ENCODE measurements around the gene LAMB4.

The LAMB4 gene

DNA sequence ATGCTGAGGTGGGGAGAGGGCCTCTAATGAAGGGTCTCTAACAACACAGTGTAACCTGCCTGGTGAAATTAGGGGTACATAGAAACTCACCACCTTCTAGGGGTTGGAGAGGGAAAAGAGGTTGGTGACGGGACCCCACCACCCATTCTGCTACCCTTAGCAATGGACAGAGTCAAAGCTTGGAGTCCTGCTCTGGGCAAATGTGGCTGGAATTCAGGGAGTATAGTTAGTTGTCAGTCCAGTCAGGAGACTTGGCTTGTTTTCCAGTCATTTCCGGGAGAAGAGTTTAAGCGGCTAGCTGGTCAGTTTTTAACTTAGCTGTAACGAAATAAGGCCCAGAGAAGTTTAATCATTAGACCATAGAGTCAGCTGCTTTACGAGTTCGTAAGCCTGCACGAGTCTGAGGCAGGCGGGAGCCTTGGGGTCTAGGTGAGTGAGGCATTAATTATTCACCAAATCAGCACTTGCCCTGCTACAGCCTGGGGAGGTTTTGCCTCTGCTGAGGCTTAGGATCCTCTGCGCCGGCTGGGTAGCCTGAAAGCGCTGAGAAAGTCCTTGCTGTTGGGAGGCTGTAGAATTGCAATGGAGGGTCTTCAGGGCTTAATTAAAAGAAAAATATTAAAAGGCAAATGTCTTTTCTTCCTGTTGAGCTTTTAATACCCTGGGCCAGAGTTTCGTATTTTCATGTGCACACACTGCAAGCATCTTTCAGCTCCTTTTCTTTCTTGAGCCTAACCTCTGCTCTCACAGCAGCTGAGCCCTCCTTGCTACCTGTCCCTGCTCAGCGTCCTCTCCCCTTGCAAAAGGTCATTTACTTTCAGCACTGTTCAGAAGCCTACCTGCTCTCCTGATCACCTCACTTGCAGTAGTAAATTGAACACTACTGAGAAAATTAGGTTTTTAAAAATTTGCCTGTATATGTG, 125.7 kb downstream of the LAMB4 start:
- no peak overlapping the region for H3K4me3 ChIP-seq (ENCODE audit: low read depth, low read length)
- TF ChIP-seq POLR2A (IDR thresholded peaks at IDR 0.05; ENCODE audit: extremely low read depth, insufficient read length) (no peak), MYC (IDR thresholded peaks at IDR 0.05; ENCODE audit: low read depth, low read length) (no peak)
- TF ChIP-seq, protein P1, sequence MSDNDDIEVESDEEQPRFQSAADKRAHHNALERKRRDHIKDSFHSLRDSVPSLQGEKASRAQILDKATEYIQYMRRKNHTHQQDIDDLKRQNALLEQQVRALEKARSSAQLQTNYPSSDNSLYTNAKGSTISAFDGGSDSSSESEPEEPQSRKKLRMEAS (IDR thresholded peaks at IDR 0.05; ENCODE audit: low read depth, low read length), result no peak
- TF ChIP-seq, protein P2, sequence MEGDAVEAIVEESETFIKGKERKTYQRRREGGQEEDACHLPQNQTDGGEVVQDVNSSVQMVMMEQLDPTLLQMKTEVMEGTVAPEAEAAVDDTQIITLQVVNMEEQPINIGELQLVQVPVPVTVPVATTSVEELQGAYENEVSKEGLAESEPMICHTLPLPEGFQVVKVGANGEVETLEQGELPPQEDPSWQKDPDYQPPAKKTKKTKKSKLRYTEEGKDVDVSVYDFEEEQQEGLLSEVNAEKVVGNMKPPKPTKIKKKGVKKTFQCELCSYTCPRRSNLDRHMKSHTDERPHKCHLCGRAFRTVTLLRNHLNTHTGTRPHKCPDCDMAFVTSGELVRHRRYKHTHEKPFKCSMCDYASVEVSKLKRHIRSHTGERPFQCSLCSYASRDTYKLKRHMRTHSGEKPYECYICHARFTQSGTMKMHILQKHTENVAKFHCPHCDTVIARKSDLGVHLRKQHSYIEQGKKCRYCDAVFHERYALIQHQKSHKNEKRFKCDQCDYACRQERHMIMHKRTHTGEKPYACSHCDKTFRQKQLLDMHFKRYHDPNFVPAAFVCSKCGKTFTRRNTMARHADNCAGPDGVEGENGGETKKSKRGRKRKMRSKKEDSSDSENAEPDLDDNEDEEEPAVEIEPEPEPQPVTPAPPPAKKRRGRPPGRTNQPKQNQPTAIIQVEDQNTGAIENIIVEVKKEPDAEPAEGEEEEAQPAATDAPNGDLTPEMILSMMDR (IDR thresholded peaks at IDR 0.05; ENCODE audit: low read depth, low read length), result no peak
- no peak for DNase-seq (ENCODE audit: low read depth)

DNA sequence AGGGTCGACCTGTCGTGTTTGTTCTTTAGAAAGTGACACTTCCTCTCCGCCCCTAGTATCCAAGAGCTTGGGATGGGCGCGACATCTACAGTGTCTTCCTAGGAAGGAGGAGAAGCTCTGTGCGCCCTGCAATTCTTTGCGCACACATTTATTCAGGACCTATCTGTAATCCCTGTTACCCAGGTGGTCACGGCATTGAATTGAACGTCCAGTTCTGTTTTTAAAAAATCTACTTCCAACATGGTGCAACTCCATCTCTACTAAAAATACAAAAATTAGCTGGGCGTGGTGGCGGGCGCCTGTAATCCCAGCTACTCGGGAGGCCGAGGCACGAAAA, 126.6 kb downstream of the LAMB4 start:
- no peak for DNase-seq (ENCODE audit: low read depth)
- no peak overlapping the region for H3K4me3 ChIP-seq (ENCODE audit: low read depth, low read length)
- TF ChIP-seq, protein P1 (IDR thresholded peaks at IDR 0.05; ENCODE audit: low read depth, low read length), result no peak
- TF ChIP-seq, protein P2 (IDR thresholded peaks at IDR 0.05; ENCODE audit: low read depth, low read length), result no peak
- no peak for TF ChIP-seq MYC (IDR thresholded peaks at IDR 0.05; ENCODE audit: low read depth, low read length)
- TF ChIP-seq POLR2A (IDR thresholded peaks at IDR 0.05; ENCODE audit: extremely low read depth, insufficient read length), result no peak

DNA sequence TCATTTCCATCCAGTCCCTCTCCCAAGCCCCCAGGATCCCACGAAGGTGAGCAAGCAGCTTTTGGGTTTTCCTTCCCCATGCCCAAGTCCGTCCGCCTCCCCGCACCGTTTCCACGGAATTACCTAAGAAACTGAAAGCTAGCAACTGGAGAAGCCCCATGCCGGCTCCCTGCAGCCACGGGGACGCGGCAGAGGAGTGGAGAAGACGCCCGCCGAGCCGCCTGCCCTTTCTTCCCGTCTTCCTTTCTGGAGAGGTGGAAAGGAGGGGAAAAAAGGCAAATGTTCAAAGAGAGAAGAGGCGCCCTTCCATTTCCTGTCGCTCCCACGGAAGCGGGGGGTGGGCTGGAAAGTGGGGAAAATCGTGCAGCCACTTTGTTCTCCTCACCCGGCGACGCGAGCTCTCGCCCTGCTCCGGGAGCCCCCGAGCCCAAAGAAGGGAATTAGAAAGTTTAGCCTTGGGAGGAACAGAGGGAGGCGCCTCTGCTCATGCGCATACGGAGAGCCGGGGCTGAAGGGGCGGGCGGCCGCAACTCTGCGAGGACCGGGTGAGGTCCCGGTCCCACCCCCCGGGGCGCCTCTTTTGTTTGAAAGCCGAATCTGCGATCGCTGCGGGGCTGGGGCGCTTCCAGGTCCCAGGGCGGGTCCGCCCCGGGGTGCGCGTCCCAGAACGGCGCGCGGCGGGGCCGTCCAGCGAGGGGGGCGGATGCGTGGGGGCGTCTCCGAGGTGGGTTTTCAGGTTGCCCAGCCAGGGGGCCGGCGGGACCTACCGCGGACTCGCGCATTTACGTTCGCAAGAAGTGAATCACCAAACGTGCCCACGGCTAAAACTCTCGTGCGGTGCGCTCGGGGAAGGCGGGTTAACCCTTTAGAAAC, 127.2 kb downstream of the LAMB4 start, which contains the start of gene LAMB1:
TSS of gene LAMB1 (minus strand) at position 436 of the 873 bp plus-strand sequence. CDS start at position 160, 276 bp downstream.
- TF ChIP-seq POLR2A (IDR thresholded peaks at IDR 0.05; ENCODE audit: extremely low read depth, insufficient read length) (no peak), MYC (IDR thresholded peaks at IDR 0.05; ENCODE audit: low read depth, low read length) (no peak)
- TF ChIP-seq, protein P1 (IDR thresholded peaks at IDR 0.05; ENCODE audit: low read depth, low read length), result no peak
- TF ChIP-seq, protein P2 (IDR thresholded peaks at IDR 0.05; ENCODE audit: low read depth, low read length), result no peak
- peak within 1 kb of the TSS; percentile 17 for H3K4me3 ChIP-seq (ENCODE audit: low read depth, low read length)
- DNase-seq (ENCODE audit: low read depth), result no peak

DNA sequence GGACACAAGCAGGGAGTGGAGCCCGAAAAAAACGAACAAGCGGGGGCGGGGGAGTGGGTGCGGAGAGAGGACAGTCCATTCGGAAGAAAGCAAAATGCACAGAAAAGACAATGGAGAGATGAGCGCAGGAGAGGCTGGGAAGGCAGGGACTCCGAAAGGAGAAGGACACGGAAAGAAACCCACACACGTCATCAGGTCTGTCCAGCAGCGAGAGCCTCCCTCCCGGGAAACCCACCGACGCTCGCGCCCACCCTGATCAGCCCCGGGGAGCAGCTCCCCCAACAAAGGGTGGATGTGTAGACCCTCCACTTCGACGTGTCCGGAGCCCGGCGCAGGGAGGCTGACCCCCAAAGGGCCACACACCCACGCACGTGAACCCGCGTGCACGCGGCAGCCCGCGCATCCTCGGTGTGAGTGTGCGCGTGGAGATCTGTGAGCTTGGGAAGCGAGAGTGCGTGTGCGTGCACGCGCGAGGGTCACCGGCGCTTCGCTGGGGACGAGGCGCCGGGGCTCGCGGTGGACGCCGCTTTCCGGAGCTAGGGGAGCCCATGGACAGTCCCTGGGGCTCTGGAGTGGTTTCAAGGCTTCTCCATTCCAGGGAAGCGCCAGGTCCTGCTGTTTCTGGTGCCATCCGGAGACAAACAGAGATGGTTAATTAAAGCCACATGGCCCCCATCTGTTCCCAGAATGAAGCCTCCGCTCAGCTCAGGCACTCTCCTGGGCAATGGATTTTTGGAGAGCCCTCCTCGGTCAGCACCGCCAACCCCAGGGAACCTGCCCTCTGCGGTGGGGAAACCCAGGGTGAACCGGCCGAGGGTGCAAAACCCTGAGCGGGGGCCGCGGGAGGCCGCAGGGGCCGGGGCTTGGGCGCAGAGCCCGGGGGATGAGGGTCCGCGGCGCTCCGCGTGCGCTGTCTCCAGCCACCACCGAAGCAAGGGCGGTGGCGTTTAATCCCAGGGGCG, 128.1 kb downstream of the LAMB4 start:
- no peak for DNase-seq (ENCODE audit: low read depth)
- H3K4me3 ChIP-seq (ENCODE audit: low read depth, low read length), result peak overlapping the region; percentile 17
- TF ChIP-seq, protein P1 (IDR thresholded peaks at IDR 0.05; ENCODE audit: low read depth, low read length), result no peak
- no peak for TF ChIP-seq POLR2A (IDR thresholded peaks at IDR 0.05; ENCODE audit: extremely low read depth, insufficient read length)
- no peak for TF ChIP-seq MYC (IDR thresholded peaks at IDR 0.05; ENCODE audit: low read depth, low read length)
- TF ChIP-seq, protein P2 (IDR thresholded peaks at IDR 0.05; ENCODE audit: low read depth, low read length), result no peak

All from NB4 (cell line).